Endodermal cell (in vitro differentiated cells): ENCODE measurements around the gene ST6GALNAC4. TPM values are rescaled to one million over a fixed set of nuclear protein-coding genes. Genes with fewer than 3 reads are reported as not detected.

Experiments
- DNase-seq: peaks from one replicate; pipeline ENCODE4 v3.0.0-alpha.2; 2017
- H3K27ac ChIP-seq: 2 replicates; pipeline ENCODE4 v1.5.1; 2013; ENCODE audit warnings: mild to moderate bottlenecking, low read depth, low read length, moderate library complexity
- H3K27me3 ChIP-seq: 2 replicates; pipeline ENCODE4 v1.6.1; 2013; ENCODE audit warnings: mild to moderate bottlenecking, low read length, moderate library complexity; ENCODE audit not compliant: insufficient read depth, control insufficient read depth, poor library complexity, severe bottlenecking
- H3K36me3 ChIP-seq: 2 replicates; pipeline ENCODE4 v1.7.0; 2013; ENCODE audit warnings: mild to moderate bottlenecking, low read length, moderate library complexity; ENCODE audit not compliant: control insufficient read depth, insufficient read depth
- H3K4me1 ChIP-seq: one replicate; pipeline ENCODE4 v1.7.0; 2013; ENCODE audit warnings: low read length; ENCODE audit not compliant: control insufficient read depth, insufficient read depth
- H3K4me3 ChIP-seq: 2 replicates; pipeline ENCODE4 v1.5.1; 2013; ENCODE audit warnings: mild to moderate bottlenecking, low read length, moderate library complexity
- H3K9ac ChIP-seq: 2 replicates; pipeline ENCODE4 v1.6.1; 2013; ENCODE audit warnings: mild to moderate bottlenecking, low read length, moderate library complexity; ENCODE audit not compliant: poor library complexity, severe bottlenecking; ENCODE audit errors: extremely low read depth
- H3K9me3 ChIP-seq: 2 replicates; pipeline ENCODE4 v1.6.1; 2013; ENCODE audit warnings: mild to moderate bottlenecking, low read length, moderate library complexity; ENCODE audit not compliant: control insufficient read depth
- H3K27ac Mint-ChIP-seq: 2 replicates; pipeline ENCODE4 v1.8.0; 2020; ENCODE audit warnings: mixed read lengths
- H3K27me3 Mint-ChIP-seq: 2 replicates; pipeline ENCODE4 v1.8.0; 2021; ENCODE audit warnings: mild to moderate bottlenecking, mixed read lengths; ENCODE audit not compliant: insufficient read depth
- H3K36me3 Mint-ChIP-seq: 2 replicates; pipeline ENCODE4 v1.8.0; 2020; ENCODE audit warnings: low read depth, mixed read lengths
- H3K4me1 Mint-ChIP-seq: 2 replicates; pipeline ENCODE4 v1.8.0; 2020; ENCODE audit warnings: mixed read lengths
- H3K4me3 Mint-ChIP-seq: 2 replicates; pipeline ENCODE4 v1.8.0; 2020; ENCODE audit warnings: mild to moderate bottlenecking, moderate library complexity, mixed read lengths
- H3K9me3 Mint-ChIP-seq: 2 replicates; pipeline ENCODE4 v1.8.0; 2020; ENCODE audit warnings: mild to moderate bottlenecking, mixed read lengths
- WGBS, 2 experiments: methylation state at CpG; one replicate each; pipeline versions ENCODE4 v1.1.5 to v1.1.7; 2013; ENCODE audit warnings: missing lambda C conversion rate in 2 of 2, mixed read lengths in 1 of 2; ENCODE audit not compliant: insufficient coverage in 1 of 2, insufficient read length in 1 of 2; 5-methylcytosine and 5-hydroxymethylcytosine counted together
- total RNA-seq, 2 donors: library from RNA; stranded (reverse); fragmentation: NEBNext Ultra II Directional in 1 of 2; extraction: Animal tissue kit (Norgen Biotek cat#: 25700) in 1 of 2; gene quantifications; 2 replicates in 1 of 2; 3 replicates in 1 of 2; pipeline ENCODE4 v1.2.1, GENCODE V29; 2021
- TF ChIP-seq, protein P1 (sequence below): fragments of 200-600 bp; sonication (generic); conservative IDR thresholded peaks from 2 replicates; pipeline ENCODE4 v1.5.0; 2021; ENCODE audit warnings: antibody characterized with exemption, mild to moderate bottlenecking

ST6GALNAC4 gene
- total RNA-seq, 2 donors from 2014 or later, result 8.3 to 12.7 TPM

DNA sequence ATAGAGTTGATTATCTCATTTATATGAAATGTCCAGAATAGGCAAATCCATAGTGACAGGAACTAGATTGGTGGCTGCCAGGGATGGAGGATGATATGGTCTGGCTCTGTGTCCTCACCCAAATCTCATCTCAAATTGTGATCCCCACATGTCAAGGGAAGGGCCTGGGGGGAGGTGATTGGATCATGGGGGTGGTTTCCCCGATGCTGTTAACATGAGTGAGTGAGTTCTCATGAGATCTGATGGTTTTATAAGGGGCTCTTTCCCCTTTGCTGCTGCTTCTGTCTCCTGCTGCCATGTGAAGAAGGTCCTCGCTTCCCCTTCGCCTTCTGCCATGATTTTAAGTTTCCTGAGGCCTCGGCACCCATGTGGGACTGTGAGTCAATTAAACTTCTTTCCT is 42.6 kb upstream of the ST6GALNAC4 start:
- Mint-ChIP-seq H3K9me3 (no peaks in the 10 kb centered on the region), H3K4me3 (no peak overlapping the region), H3K27me3 (no peaks in the 10 kb centered on the region), H3K36me3 (peaks cover 15% of the 10 kb centered on the region), H3K27ac (peak overlapping the region; percentile 65), H3K4me1 (peaks cover 15% of the 10 kb centered on the region)
- Histone ChIP-seq H3K36me3 (no peaks in the 10 kb centered on the region), H3K4me3 (no peak overlapping the region), H3K9me3 (no peaks in the 10 kb centered on the region), H3K9ac (no peak overlapping the region), H3K27me3 (no peaks in the 10 kb centered on the region), H3K4me1 (peaks cover 5% of the 10 kb centered on the region), H3K27ac (no peak overlapping the region)
- DNase-seq, result no peak
- TF ChIP-seq, protein P1, sequence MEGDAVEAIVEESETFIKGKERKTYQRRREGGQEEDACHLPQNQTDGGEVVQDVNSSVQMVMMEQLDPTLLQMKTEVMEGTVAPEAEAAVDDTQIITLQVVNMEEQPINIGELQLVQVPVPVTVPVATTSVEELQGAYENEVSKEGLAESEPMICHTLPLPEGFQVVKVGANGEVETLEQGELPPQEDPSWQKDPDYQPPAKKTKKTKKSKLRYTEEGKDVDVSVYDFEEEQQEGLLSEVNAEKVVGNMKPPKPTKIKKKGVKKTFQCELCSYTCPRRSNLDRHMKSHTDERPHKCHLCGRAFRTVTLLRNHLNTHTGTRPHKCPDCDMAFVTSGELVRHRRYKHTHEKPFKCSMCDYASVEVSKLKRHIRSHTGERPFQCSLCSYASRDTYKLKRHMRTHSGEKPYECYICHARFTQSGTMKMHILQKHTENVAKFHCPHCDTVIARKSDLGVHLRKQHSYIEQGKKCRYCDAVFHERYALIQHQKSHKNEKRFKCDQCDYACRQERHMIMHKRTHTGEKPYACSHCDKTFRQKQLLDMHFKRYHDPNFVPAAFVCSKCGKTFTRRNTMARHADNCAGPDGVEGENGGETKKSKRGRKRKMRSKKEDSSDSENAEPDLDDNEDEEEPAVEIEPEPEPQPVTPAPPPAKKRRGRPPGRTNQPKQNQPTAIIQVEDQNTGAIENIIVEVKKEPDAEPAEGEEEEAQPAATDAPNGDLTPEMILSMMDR, result no peak
- WGBS, 2 experiments, result 85 to 99% methylated on average over 4 of the region's 4 CpGs

GRCh38 chr9:127958728-127959127 is 41.9 kb upstream of the ST6GALNAC4 start:
- Histone ChIP-seq H3K9ac (no peak overlapping the region), H3K9me3 (no peaks in the 10 kb centered on the region), H3K27me3 (no peaks in the 10 kb centered on the region), H3K27ac (no peak overlapping the region), H3K4me1 (peaks cover 5% of the 10 kb centered on the region), H3K36me3 (no peaks in the 10 kb centered on the region), H3K4me3 (no peak overlapping the region)
- TF ChIP-seq, protein P1, result no peak
- no peak overlapping the region for H3K27ac Mint-ChIP-seq
- peaks cover 15% of the 10 kb centered on the region for H3K4me1 Mint-ChIP-seq
- WGBS, 2 experiments, result 100% methylated on average over 1 of the region's 1 CpG
- peaks cover 15% of the 10 kb centered on the region for H3K36me3 Mint-ChIP-seq
- no peaks in the 10 kb centered on the region for H3K27me3 Mint-ChIP-seq
- no peak for DNase-seq
- no peaks in the 10 kb centered on the region for H3K9me3 Mint-ChIP-seq
- no peak overlapping the region for H3K4me3 Mint-ChIP-seq

DNA sequence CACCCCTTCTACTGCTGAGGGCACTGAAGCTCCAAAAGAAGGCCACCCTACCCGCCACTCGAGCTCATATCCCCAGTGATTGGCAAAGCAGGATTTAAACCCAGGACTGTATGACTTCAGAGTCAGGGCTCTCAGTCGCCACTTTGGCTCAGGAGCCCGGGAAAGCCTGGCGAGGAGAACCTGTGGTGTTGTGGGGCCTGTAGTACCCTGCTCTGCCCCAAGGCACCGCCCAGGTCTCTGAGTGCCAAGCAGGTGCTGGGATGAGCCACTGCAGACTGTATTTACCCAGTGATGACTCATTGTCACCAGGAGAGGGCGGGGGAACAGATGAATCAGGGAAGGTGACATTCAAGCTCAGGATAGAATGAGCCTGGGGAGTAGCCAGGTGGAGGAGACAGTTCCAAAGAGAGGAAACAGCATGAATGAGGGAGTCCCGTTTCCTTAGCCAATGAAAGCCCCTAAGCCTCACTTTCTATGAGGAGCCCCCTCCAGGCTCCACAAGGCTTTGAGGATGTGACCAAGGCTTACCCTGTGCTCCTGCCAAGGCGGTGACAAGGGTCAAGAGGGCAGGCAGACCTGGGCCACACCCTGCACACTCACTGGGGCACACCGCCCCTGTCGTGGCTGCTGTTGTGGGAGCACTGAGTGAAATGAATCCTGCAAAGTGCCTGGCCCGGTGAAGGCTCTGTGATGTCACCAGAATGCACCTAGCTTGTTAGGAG is 38.6 kb upstream of the ST6GALNAC4 start:
- peak overlapping the region; percentile 10 for H3K27ac ChIP-seq
- no peaks in the 10 kb centered on the region for H3K9me3 Mint-ChIP-seq
- H3K9ac ChIP-seq, result no peak overlapping the region
- H3K9me3 ChIP-seq, result no peaks in the 10 kb centered on the region
- H3K27ac Mint-ChIP-seq, result peak overlapping the region; percentile 74
- no peak overlapping the region for H3K4me3 ChIP-seq
- TF ChIP-seq, protein P1, result peak; percentile 84
- peaks cover 9% of the 10 kb centered on the region for H3K36me3 Mint-ChIP-seq
- H3K36me3 ChIP-seq, result no peaks in the 10 kb centered on the region
- H3K27me3 Mint-ChIP-seq, result no peaks in the 10 kb centered on the region
- H3K4me1 Mint-ChIP-seq, result peaks cover 15% of the 10 kb centered on the region
- no peaks in the 10 kb centered on the region for H3K27me3 ChIP-seq
- peak; percentile 94 for DNase-seq
- H3K4me3 Mint-ChIP-seq, result no peak overlapping the region
- 58% methylated on average over 9 to 12 of the region's 12 CpGs for WGBS, 2 experiments
- peaks cover 5% of the 10 kb centered on the region for H3K4me1 ChIP-seq
